Left hindlimb (tissue), 1 donor: ENCODE results near the gene ANGPTL1.

ENCODE experiments used
- DNase-seq: peaks from one replicate; pipeline ENCODE4 v3.0.0-alpha.2; 2018

ANGPTL1 gene

GRCh38 chr1:178870944-178871343 lies at the start of gene ANGPTL1:
Gene ANGPTL1 (minus strand): TSS chr1:178871077. CDS start chr1:178865776, 5,301 bp downstream.
- DNase-seq, result peak; percentile 77

- no peak for DNase-seq
Observed at GRCh38 chr1:178919581-178919980, 48.7 kb upstream of the ANGPTL1 start.

GRCh38 chr1:178918955-178919354 lies 48.1 kb upstream of the ANGPTL1 start:
- DNase-seq, result no peak

GRCh38 chr1:178918308-178918707 lies 47.4 kb upstream of the ANGPTL1 start:
- no peak for DNase-seq

- DNase-seq, result no peak
Observed at GRCh38 chr1:178916448-178917174, 45.7 kb upstream of the ANGPTL1 start.

- no peak for DNase-seq
Observed at GRCh38 chr1:178912597-178912996, 41.7 kb upstream of the ANGPTL1 start.

- no peak for DNase-seq
Observed at GRCh38 chr1:178910023-178910422, 39.1 kb upstream of the ANGPTL1 start.

- no peak for DNase-seq
Observed at GRCh38 chr1:178908358-178908757, 37.5 kb upstream of the ANGPTL1 start.

- DNase-seq, result no peak
Observed at GRCh38 chr1:178901482-178902125, 30.7 kb upstream of the ANGPTL1 start.

GRCh38 chr1:178899402-178899801 lies 28.5 kb upstream of the ANGPTL1 start:
- DNase-seq, result no peak

- DNase-seq, result no peak
Observed at GRCh38 chr1:178898401-178898800, 27.5 kb upstream of the ANGPTL1 start.

GRCh38 chr1:178895928-178896327 lies 25.1 kb upstream of the ANGPTL1 start:
- DNase-seq, result no peak

- DNase-seq, result no peak
Observed at GRCh38 chr1:178886551-178886950, 15.7 kb upstream of the ANGPTL1 start.

GRCh38 chr1:178885869-178886268 lies 15.0 kb upstream of the ANGPTL1 start:
- no peak for DNase-seq

GRCh38 chr1:178881950-178882349 lies 11.1 kb upstream of the ANGPTL1 start:
- no peak for DNase-seq

- no peak for DNase-seq
Observed at GRCh38 chr1:178877896-178878295, 7.0 kb upstream of the ANGPTL1 start.

- no peak for DNase-seq
Observed at GRCh38 chr1:178875936-178876335, 5.1 kb upstream of the ANGPTL1 start.

- no peak for DNase-seq
Observed at GRCh38 chr1:178874966-178875365, 4.1 kb upstream of the ANGPTL1 start.

GRCh38 chr1:178871551-178872320 lies 859 bp upstream of the ANGPTL1 start:
- no peak for DNase-seq

GRCh38 chr1:178870221-178870620 lies 656 bp downstream of the ANGPTL1 start:
- no peak for DNase-seq

GRCh38 chr1:178869119-178869697 lies 1.7 kb downstream of the ANGPTL1 start:
- no peak for DNase-seq

GRCh38 chr1:178868706-178869105 lies 2.2 kb downstream of the ANGPTL1 start:
- DNase-seq, result no peak

GRCh38 chr1:178867670-178868069 lies 3.2 kb downstream of the ANGPTL1 start:
- no peak for DNase-seq
